HG02981 (cell line): Measurements from ENCODE around the gene TADA2B.

ENCODE experiments used
- ATAC-seq: cut with Tn5 transposase; IDR thresholded peaks from one replicate; pipeline ENCODE4 v1.9.1; 2021; ENCODE audit warnings: mild to moderate bottlenecking, moderate library complexity; ENCODE audit not compliant: unreplicated experiment

The TADA2B gene

DNA sequence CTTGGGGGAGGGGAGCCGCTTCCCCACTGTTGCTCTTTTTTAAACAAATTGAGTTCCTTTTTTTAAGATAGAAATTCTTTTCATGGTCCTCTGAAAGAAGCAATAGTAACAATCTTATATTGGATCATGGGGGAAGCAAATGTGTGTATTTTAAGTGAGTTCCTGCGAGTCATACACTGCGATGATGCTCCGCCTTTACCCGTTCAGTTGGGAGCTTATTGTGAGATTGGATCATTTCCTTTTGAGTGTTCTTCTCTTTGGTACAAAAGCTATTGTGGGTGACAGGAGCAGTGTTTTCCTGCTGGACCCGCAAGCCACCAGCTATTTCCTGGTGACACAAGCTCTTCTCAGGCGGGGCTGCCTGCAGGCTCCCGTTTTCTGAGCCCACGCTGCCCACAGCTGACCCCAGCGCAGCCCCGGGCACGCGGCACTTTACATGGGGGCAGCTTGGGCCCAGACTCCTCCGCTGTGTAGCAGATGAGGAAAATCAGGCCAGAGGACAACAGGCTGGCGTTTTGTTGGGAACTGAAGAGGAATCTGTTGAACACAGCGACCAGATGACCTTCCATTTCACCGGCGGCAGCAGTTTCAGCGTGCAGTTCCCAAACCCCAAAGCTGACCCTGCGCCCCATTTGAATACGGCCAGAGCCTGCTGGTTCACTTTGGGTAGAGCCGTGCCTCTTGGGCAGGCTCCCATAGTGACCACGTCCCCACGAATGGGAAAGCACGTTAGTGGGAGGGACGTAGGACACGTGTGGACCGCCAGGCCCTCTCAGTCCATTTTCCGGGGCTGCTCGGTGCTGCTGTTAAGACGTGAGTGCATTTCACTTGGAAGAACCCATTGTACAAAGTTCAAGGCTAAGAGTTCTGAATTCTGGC lies 12.2 kb downstream of the TADA2B start:
- no peak for ATAC-seq

DNA sequence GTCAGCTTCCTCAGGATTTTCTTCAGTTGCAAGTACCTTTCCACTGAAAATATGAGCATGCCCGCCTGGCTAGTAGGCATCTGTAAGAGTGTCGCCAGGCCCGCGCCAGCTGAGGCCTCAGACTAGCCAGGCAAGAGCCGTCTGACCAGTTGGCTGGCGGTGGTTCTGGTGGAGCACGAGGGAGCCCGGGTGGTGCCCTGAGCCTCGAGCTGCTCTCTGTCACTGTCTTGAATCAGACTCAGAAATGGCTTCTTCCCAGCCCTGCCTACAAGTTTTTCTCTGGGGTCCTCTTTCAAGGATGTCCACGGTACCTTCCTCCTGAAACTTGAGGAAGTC lies 12.8 kb downstream of the TADA2B start:
- no peak for ATAC-seq

DNA sequence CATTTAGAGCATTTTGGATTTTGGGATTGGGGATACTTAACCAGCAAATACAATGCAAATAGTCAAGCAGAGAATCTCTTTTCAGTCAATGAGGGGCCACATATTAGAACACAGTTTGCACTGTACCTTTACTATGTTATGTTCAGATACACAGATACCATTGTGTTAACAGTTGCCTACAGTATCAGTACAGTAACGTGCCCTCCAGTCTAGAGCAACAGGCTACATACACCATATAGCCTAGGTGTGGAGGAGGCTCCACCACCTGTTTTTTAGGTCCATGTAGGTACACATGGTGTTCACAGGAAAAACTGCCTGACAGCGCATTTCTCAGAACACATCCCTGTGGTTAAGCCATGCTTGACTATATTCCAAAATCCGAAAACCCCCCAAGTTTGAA lies 15.6 kb downstream of the TADA2B start:
- peak; percentile 19 for ATAC-seq

DNA sequence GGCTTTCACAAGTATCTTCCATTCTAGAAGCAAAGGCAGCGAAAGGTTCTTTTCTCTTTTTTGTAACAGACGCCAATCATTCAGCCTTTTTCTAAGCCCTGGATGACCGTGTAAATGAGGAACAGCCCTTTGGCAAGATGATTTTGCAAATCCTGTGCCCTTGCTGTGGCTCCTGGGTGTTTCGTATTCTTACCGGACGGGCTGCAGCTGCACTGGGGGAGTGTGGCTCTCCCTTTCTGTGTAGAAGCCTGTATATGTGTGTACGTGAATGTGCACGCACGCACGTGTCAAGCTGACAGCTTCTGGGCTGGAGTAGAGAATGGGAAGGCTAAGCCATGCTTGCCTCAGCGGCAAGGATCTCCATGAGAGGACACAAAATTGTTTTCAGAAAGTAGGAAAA lies 16.5 kb downstream of the TADA2B start:
- ATAC-seq: no peak

DNA sequence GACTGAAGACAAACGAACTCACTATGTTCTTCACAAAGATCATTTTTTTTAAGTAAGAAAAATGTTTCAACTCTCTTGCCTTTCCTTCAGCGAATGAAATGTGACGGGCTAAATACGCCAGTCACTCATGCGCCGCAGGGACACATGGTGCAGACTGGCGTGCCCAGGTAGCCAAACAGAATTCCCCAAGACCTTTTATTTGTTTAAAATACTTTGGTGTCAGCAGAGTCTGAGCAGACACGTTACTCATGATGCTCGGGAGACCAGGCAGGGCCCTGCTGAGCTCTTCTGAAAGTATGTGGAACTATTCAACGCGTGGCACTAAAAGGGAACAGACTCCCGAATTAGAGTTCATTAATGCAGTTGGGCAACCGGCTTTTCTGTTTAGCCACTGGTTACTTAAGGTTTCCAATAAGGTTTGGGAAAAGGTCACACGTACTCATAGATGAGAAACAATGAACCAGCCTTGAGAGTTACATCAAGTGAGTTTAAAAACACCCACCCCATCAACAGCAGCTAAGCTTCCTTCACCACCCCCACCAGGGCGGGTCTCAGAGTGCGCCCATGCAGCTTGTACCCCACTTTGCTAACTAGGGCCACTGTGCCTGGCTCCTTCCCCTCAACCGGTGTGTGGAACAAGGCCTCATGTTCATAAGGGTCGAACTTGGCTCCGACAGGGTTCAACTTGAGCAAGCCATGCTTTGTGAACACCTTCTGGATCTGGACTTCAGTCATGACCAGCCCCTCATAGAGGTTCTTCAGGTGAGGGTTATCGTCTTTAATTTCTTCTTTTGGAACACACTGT lies 17.4 kb downstream of the TADA2B start:
- ATAC-seq: no peak

DNA sequence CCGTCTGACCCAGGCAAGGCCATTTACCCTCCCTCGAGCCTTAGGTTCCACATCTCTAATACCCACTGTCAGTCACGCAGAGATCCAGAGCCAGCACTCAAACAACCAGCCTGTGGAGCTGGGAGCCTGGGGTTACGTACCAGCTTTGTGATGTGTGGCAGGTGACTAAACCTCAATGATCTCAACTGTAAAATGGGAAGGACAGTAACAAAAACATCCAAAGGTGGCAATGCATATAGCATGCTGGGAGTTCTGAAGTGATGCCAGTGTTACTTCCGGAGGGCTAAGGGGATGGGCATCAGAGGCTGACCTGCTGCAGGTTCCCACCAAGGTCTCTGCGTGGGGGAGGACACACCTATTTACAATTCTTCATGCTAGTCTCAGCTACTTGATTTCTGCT lies 18.6 kb downstream of the TADA2B start:
- no peak for ATAC-seq

DNA sequence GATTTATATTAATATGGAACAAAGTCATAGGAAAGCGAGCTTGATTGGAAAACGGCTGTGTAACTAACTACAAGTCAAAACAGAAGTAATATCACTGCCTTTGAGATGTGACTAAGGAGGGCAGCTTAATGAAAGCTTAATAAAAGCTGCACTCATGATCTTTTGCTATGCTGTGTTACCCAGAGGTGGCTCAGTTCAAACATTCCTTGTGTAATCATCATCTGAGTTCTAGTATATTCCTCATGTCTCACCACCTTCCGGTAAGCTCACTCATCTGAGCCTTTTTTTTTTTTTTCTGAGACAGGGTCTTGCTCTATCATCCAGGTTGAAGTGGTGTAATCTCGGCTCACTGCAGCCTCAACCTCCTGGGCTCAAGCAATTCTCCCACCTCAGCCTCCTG lies 19.6 kb downstream of the TADA2B start:
- ATAC-seq: no peak

DNA sequence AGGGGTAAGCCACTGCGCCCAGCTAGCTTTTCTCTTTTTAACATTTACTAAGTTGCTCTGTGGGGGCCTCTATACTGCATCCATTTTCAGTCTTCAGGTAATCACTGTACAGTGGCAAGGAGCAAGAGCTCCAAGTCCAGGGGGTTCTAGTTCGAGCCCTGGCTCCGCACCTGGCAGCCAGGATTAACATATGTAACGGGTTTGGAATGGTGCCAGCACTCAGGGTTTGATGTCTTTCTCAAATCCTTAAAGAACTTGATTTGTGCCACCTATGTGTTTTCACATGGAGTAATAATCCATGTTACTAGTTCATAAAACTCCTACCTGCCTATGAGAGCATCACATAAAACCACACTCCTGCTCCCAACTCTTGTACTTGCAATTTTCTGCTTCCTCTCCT lies 20.2 kb downstream of the TADA2B start:
- no peak for ATAC-seq

DNA sequence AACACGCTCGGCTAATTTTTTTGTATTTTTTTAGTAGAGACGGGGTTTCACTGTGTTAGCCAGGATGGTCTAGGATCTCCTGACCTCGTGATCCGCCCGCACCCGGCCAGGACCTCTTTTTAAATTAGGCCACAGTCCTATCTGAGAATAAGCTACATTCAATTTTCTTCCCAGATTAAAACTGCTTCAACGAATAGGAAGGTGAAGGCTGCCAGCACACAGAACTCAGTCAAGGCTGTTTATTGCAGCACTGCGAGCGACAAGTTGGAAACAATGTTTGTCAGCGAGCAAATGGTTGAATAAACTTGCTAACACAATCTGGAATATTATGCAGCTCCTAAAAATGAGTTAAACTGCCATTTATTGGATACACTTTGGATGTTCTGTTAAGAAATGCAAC lies 22.8 kb downstream of the TADA2B start:
- ATAC-seq: no peak

DNA sequence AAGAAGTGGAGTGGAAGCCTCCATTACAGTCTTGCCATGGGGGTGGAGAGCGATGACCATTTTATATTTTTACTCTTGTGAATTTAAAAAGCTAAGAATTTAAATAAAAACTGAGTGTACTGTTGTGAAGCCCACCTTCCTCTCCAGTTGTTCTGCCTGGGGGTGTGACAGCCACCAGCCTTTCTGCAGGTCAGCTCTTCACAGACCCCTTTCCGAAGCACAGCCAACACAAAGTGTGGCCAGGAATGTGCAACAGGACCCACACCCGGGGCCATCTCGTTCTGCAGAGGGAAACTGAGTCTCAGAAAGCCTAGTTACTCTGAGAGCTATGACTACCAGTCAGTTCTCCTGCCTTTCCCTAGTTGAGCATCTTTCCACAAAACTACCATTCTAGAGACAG lies 23.3 kb downstream of the TADA2B start:
- ATAC-seq: no peak

DNA sequence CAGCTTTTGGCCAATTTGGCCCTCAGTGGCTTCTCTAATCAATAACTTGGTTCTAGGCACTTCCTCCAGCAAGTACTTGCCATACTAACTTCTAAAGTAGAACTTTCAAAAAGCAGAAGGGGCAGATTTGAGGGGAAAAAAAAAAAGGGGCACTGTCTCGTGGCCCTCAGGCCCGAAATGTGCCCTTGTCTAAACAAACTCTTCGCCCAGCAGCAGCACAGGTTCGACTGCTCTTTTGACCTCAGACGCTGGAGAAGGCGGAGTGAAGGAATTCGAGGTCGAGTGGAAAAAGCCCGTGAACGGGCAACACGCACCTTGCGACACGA lies 23.9 kb downstream of the TADA2B start:
- no peak for ATAC-seq

DNA sequence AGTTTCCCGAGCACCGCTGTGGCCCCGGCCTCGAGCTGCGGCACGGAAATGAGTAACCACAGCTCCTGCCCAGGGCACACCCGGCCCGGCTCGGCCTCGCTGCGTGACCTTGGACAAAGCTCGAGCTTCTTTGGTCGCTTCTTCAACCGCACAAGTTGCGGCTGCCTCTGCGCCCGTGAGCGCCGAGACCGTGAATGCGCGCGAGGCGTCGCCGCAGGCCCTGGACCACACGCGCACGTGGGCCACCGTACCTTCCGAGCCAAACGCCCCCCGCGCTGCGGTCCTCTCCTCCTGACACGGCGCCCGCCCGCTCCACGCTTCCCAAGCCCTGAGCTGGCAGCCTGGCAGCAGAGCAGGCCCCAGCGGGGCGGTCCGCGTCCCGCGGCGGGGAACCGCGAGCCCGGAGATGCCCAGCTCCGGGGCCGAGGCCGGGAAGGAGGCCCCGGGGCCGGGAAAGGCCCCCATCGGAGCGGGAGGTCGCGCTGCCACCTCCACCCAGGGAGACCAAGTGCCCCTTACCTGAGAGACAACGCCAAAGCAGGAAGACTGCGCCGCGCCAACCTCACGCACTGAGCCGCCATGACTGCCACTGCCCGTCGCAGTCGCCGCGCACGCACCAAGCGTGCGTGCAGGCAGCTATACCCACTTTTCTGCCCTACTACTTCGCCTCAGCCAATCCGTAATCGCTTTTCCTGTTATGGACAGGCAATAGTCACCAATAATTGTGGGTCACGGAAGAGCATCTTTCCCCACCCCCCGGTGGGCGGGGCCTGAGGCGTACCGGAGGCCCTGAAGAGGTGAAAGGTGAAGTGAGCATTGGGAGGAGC lies 24.5 kb downstream of the TADA2B start, which contains the start of gene GRPEL1:
Gene GRPEL1 (minus strand): TSS at position 613 of the 827 bp plus-strand sequence. CDS start 32 bp downstream, at position 581.
- peak; percentile 89 for ATAC-seq

DNA sequence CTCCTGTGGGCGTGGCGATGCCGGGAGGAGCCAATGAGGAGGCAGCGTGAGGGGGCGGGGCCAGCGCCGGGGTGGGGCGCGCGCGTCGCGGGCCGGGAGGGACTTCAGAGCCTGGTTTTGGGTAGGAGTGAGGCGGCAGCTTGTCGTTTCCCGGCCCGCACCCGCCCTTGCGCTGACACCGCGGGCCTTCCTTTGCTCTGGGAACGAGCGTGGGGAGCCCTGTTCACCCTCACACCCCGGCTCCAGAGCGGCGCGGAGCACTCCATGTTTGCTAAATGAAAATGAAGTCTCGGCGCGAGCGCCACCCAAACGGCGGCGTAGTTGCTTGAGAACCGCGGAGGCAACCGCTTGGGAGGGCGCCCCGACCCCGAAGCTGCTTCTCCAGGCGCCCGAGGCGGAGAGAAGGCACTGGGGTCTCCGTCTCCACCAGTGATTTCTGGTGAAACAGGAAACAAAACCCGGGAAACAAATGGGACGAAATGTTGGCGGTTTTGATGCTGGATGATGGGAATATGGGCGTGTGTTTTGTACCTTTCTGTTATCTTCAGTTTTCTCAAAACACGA lies 25.2 kb downstream of the TADA2B start:
- peak; percentile 27 for ATAC-seq

DNA sequence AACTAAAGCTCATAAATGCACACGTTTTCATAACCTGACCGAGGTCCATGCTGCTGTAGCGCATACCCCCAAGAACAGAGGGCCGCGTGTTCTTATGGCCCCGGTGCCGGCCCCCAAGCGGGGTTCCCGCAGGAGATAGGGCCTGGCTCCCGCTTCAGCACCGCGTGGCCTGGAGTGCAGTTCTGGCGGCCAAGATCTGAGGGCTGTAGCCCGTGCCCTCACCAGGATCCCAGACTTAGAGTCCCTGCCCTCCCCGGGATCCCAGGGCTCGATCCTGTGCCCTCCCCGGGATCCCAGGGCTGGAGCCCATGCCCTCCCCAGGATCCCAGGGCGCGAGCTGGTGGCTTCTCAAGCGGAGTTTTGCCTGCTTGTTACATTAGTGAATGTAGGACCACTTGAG lies 25.7 kb downstream of the TADA2B start:
- no peak for ATAC-seq

DNA sequence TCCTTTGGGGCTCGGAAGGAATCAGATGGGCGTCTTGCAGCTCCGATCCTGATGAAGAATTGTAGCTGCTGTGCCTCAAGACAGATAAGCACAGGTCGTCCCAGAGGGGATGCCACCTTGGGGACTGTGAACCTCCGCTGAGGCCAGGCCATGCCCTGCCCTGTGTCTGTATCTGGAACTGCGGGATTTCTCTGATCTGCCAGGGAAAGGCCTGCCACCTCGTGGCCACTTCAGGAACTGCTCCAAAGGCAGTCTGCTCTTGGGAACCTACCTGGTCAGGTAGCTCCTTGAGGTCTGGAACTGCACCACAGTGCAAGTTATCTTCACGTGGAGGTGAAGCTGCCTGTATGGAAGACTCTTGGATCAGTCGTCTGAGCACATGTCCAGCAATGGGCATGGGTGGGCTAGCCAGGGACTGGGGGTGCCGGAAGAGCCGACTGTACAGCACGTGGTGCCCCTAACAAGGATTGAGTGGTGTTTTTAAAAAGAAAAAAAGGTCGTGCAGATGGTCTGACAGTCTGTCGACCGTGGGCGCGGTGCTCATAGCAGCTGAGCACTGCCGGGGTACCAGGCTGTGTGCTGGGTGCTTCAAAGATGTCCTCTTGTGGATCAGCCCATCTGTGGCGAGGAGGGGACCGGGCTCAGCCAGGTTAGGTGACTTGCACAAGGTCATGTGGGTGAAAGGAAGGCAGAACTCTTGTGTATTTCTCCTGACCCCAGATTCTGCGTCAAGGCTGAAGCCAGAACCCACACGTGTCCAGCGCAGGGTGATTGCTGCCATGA lies 27.7 kb downstream of the TADA2B start:
- peak; percentile 32 for ATAC-seq

DNA sequence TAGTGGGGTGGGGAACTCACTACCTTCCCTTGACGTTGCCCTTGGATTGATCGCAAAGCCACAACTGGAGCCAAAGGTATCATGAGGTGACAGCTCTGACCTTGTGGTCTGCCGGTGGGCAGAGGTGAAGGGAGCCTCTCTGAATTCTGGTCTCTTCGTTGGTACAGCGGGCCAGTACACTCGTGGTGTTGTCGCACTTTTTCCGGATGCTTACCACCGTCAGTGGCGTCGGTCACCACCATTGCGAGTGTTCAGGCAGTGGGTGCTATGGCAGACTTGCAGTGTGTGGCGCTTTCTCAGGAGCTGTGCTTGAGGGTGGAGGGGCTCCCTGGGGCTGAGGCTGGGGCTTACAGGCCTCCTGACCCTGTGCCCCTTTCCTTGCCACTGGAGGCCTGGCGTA lies 29.9 kb downstream of the TADA2B start:
- ATAC-seq: no peak

DNA sequence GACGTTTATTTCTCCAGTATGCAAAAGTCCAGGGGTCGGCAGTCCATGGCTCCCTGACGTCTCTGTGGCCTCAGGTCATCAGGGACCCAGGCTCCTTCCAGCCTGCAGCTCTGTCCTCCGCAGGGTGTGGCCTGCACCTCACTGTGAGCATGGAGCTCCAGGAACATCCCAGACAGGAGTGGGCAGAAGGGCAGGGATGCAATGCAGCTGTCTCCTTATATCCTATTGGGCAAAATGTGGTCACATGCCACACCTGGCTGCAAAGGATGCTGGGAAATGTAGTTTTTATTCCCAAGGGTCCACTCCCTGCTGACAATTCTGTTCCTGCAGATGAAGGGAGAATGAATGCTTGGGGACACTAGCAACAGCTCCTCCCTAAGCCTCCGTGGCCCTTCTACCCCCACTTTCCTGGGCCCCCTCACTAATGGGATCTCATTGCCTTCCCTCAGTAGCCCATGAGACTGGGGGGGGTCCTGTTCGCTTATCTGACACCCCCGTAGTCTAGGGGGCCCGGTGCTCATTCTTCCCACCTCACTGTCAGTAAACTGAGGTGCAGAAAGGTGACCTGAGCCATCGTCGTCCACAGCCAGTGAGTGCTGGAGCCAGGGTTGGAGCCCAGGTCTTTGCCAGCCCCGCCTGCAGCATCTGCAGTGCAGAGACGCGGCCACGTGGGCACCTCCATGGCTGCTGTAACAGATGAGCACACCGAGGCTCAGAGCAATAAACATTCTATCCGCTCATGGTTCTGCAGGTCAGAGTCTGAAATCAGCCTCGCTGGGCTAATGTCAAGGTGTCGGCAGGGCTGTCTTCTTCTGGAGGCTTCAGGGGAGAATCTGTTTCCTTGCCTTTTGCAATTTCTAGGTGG lies 30.6 kb downstream of the TADA2B start:
- no peak for ATAC-seq

DNA sequence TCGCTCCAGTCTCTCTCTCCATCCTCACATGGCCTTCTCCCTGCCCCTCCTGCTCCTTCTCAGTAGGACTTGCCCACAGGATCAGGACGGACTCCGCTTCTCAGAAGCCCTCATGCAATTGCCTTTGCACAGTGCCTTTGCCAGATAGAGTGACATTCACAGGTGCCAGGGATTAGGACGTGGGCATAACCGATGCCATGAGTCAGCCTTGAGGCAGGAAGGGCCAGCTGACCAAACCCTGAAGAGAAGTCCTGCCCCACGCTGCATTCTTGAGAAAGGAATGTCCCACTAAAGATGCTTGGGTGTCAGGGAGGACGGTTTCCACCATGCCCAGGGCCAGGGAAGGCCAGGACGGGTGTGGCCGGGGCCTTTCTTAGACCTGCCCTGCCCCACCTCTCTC lies 31.3 kb downstream of the TADA2B start:
- ATAC-seq: no peak

DNA sequence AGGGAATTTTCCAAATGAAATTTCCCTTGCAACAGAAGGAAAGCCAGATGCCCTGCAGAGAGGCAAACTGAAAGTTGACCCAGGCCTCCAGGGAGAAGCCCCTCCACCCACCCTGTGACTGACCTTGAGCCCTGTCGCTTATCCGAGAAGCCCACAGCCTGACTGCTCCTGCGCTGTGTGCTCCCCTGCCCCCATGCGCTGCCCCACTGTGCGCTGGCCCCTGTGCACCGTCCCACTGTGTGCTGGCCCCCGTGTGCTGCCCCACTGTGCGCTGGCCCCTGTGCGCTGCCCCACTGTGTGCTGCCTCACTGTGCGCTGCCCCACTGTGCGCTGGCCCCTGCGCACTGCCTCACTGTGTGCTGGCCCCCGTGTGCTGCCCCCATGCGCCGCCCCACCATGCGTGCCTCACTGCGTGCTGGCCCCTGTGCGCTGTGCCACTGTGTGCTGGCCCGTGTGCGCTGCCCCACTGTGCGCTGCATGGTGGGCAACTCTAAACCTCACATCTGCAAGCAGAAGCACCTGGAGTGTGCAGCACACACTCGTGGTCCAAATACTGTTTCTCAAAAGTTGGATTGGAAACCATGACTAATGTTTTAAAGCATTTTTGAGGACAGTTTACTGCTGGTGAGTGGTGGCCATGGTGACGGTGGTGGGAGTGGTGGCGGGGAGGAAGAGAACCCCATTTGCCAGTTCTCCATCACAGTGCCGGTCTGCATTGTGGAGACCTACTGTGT lies 33.0 kb downstream of the TADA2B start:
- no peak for ATAC-seq
